ENCODE data around the gene THEM4.
"Not testable (repeated sequence)": the region's sequence is repeated elsewhere in the genome, so short reads cannot be mapped to it uniquely, and the experiment has no call there.

THEM4 gene

GRCh38 chr1:151887028-151887427, 22.3 kb downstream of the THEM4 start:
- no peaks in the 10 kb centered on the region for H3K36me3 ChIP-seq

GRCh38 chr1:151885479-151885878, 23.8 kb downstream of the THEM4 start:
- H3K4me1 ChIP-seq (ENCODE audit: control insufficient read depth in 1 of 2, insufficient read depth in 1 of 2, low read depth in 1 of 2, low read length in 1 of 2): no peaks in the 10 kb centered on the region
- no peaks in the 10 kb centered on the region for H3K36me3 ChIP-seq
- no peaks in the 10 kb centered on the region for H3K27me3 ChIP-seq
- H3K4me3 ChIP-seq (ENCODE audit: low read depth in 1 of 2, low read length in 1 of 2): no peak overlapping the region
- H3K9me3 ChIP-seq: no peaks in the 10 kb centered on the region
- TF ChIP-seq CTCF (IDR thresholded peaks at IDR 0.05): no peak
- H3K27ac ChIP-seq: no peak overlapping the region

More at GRCh38 chr1:151887028-151887427, 22.3 kb downstream of the THEM4 start:
- Histone ChIP-seq H3K27ac (no peak overlapping the region), H3K4me3 (ENCODE audit: low read depth in 1 of 2, low read length in 1 of 2) (no peak overlapping the region), H3K27me3 (no peaks in the 10 kb centered on the region), H3K4me1 (ENCODE audit: control insufficient read depth in 1 of 2, insufficient read depth in 1 of 2, low read depth in 1 of 2, low read length in 1 of 2) (no peaks in the 10 kb centered on the region), H3K9me3 (no peaks in the 10 kb centered on the region)
- TF ChIP-seq CTCF (IDR thresholded peaks at IDR 0.05): no peak

- H3K4me1 ChIP-seq (ENCODE audit: control insufficient read depth in 1 of 2, insufficient read depth in 1 of 2, low read depth in 1 of 2, low read length in 1 of 2); H3K9me3 ChIP-seq; H3K36me3 ChIP-seq; H3K4me3 ChIP-seq (ENCODE audit: low read depth in 1 of 2, low read length in 1 of 2); H3K27me3 ChIP-seq; H3K27ac ChIP-seq: not testable (repeated sequence)
Measured at GRCh38 chr1:151884879-151885278, 24.4 kb downstream of the THEM4 start.

GRCh38 chr1:151884445-151884844, 24.9 kb downstream of the THEM4 start:
- H3K4me1 ChIP-seq (ENCODE audit: control insufficient read depth in 1 of 2, insufficient read depth in 1 of 2, low read depth in 1 of 2, low read length in 1 of 2); H3K36me3 ChIP-seq; H3K27me3 ChIP-seq; H3K27ac ChIP-seq; H3K9me3 ChIP-seq; H3K4me3 ChIP-seq (ENCODE audit: low read depth in 1 of 2, low read length in 1 of 2): not testable (repeated sequence)

- not testable (repeated sequence) for H3K27ac ChIP-seq; H3K27me3 ChIP-seq; H3K9me3 ChIP-seq; H3K4me3 ChIP-seq (ENCODE audit: low read depth in 1 of 2, low read length in 1 of 2); H3K36me3 ChIP-seq; H3K4me1 ChIP-seq (ENCODE audit: control insufficient read depth in 1 of 2, insufficient read depth in 1 of 2, low read depth in 1 of 2, low read length in 1 of 2)
Measured at GRCh38 chr1:151883898-151884297, 25.4 kb downstream of the THEM4 start.

GRCh38 chr1:151882918-151883317, 26.4 kb downstream of the THEM4 start:
- H3K4me3 ChIP-seq (ENCODE audit: low read depth in 1 of 2, low read length in 1 of 2); H3K4me1 ChIP-seq (ENCODE audit: control insufficient read depth in 1 of 2, insufficient read depth in 1 of 2, low read depth in 1 of 2, low read length in 1 of 2); H3K36me3 ChIP-seq; H3K9me3 ChIP-seq; H3K27ac ChIP-seq; H3K27me3 ChIP-seq: not testable (repeated sequence)

GRCh38 chr1:151882466-151882865, 26.8 kb downstream of the THEM4 start:
- Histone ChIP-seq H3K27ac (no peak overlapping the region), H3K4me3 (ENCODE audit: low read depth in 1 of 2, low read length in 1 of 2) (no peak overlapping the region), H3K36me3 (no peaks in the 10 kb centered on the region), H3K9me3 (no peaks in the 10 kb centered on the region), H3K27me3 (no peaks in the 10 kb centered on the region), H3K4me1 (ENCODE audit: control insufficient read depth in 1 of 2, insufficient read depth in 1 of 2, low read depth in 1 of 2, low read length in 1 of 2) (no peaks in the 10 kb centered on the region)
- TF ChIP-seq CTCF (IDR thresholded peaks at IDR 0.05): no peak

GRCh38 chr1:151881479-151881878, 27.8 kb downstream of the THEM4 start:
- Histone ChIP-seq H3K27ac (no peak overlapping the region), H3K27me3 (no peaks in the 10 kb centered on the region), H3K4me1 (ENCODE audit: control insufficient read depth in 1 of 2, insufficient read depth in 1 of 2, low read depth in 1 of 2, low read length in 1 of 2) (no peaks in the 10 kb centered on the region), H3K9me3 (no peaks in the 10 kb centered on the region), H3K36me3 (no peaks in the 10 kb centered on the region), H3K4me3 (ENCODE audit: low read depth in 1 of 2, low read length in 1 of 2) (no peak overlapping the region)
- no peak for TF ChIP-seq CTCF (IDR thresholded peaks at IDR 0.05)

Measured in neutrophil (primary cell).